Measurements from ENCODE around the gene ZNF789. TPM values are rescaled to one million over a fixed set of nuclear protein-coding genes. Genes with fewer than 3 reads are reported as not detected.

Gene ZNF789
- total and polyA plus RNA-seq, 2 of the 4 experiments (the other 2 are of a cell fraction) = 4.8 to 8.9 TPM

DNA sequence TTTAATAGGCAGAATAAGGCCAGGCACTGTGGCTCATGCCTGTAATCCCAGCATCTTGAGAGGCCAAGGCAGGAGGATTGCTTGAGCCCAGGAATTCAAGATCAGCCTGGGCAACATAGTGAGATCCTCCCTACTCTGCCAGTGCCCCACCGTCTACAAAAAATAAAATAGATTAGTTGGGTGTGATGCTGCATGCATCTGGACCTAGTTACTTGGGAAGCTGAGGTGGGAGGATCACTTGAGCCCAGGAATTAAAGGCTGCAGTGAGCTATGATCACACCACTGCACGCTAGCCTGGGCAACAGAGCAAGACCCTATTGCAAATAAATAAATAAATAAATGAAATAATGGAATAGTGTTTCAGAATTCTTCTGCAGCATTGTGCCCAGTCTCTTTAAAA lies 63.0 kb downstream of the ZNF789 start:
- CTCF ChIA-PET = no interaction called here

More for the DNA sequence above, 63.0 kb downstream of the ZNF789 start:
- H3K18ac ChIP-seq (ENCODE audit: low read depth, low read length) = no peak overlapping the region
- no peak overlapping the region for H2BK5ac ChIP-seq (ENCODE audit: low read depth, low read length, poor library complexity, severe bottlenecking)
- no peak overlapping the region for H2AFZ ChIP-seq (replicated peaks; ENCODE audit: low read length, poor library complexity)
- no peak overlapping the region for H4K8ac ChIP-seq (ENCODE audit: low read depth in 2 of 2, low read length in 2 of 2)
- ATAC-seq (ENCODE audit: low read depth) (no peak), DNase-seq (no peak)
- no peaks in the 10 kb centered on the region for H3K27me3 ChIP-seq (ENCODE audit: control insufficient read depth, insufficient read depth, low read length)
- POLR2A ChIA-PET (ENCODE audit: unreplicated experiment) = no interaction called here
- no peak overlapping the region for H3K4me2 ChIP-seq (ENCODE audit: low read depth, low read length)
- no CpG with 5 or more reads among the region's 2 CpGs for WGBS, 2 experiments (ENCODE audit: extremely low coverage in 2 of 2, insufficient read length in 1 of 2)
- TF ChIP-seq RAD21 (IDR thresholded peaks at IDR 0.05; ENCODE audit: low read length) = no peak
- TF ChIP-seq CEBPB (IDR thresholded peaks at IDR 0.05; ENCODE audit: low read depth, low read length) = no peak
- no peak for TF ChIP-seq CHD1 (IDR thresholded peaks at IDR 0.05; ENCODE audit: low read depth, low read length)
- TF ChIP-seq ELK1 (IDR thresholded peaks at IDR 0.05; ENCODE audit: borderline replicate concordance, low read depth, low read length) = no peak
- TF ChIP-seq RCOR1 (IDR thresholded peaks at IDR 0.05; ENCODE audit: insufficient replicate concordance, low read length) = no peak
- no peak for TF ChIP-seq SMC3 (IDR thresholded peaks at IDR 0.05; ENCODE audit: low read depth, low read length)
- TF ChIP-seq CTCF (conservative IDR thresholded peaks at IDR 0.05; ENCODE audit: low read depth, low read length) = no peak
- TF ChIP-seq MXI1 (IDR thresholded peaks at IDR 0.05; ENCODE audit: borderline replicate concordance, low read depth, low read length) = no peak
- TF ChIP-seq BHLHE40 (IDR thresholded peaks at IDR 0.05; ENCODE audit: low read depth, low read length) = no peak
- TF ChIP-seq NFE2L2 (IDR thresholded peaks at IDR 0.05; ENCODE audit: low read depth, low read length) = no peak
- no peak for TF ChIP-seq POLR2A (IDR thresholded peaks at IDR 0.05; ENCODE audit: low read depth, low read length)
- no peak for TF ChIP-seq MAZ (IDR thresholded peaks at IDR 0.05; ENCODE audit: borderline replicate concordance, low read depth, low read length)
- no peak for TF ChIP-seq RFX5 (IDR thresholded peaks at IDR 0.05; ENCODE audit: low read depth, low read length)
- no peak for TF ChIP-seq MAFK (IDR thresholded peaks at IDR 0.05; ENCODE audit: low read depth, low read length)
- TF ChIP-seq USF2 (IDR thresholded peaks at IDR 0.05; ENCODE audit: low read depth, low read length) = no peak
- TF ChIP-seq FOS (IDR thresholded peaks at IDR 0.05; ENCODE audit: low read depth, low read length) = no peak
- H3K23ac ChIP-seq (ENCODE audit: low read depth, low read length) = no peak overlapping the region
- no peak overlapping the region for H3K4ac ChIP-seq (ENCODE audit: low read depth, low read length)
- in situ Hi-C loops (cut with MboI; ENCODE audit: low sequenced_read_pairs) (no loop called here), dilution Hi-C loops (cut with HindIII; ENCODE audit: low sequenced_read_pairs, unreplicated experiment) (no loop called here), intact Hi-C loops (cut with micrococcal nuclease) (no loop called here)
- no peaks in the 10 kb centered on the region for H3K9me1 ChIP-seq (ENCODE audit: insufficient read depth, low read length)
- H3K56ac ChIP-seq (ENCODE audit: extremely low read depth, insufficient read depth, low read length) = no peak overlapping the region
- H3K4me1 ChIP-seq (ENCODE audit: control insufficient read depth, insufficient read depth, low read length) = no peaks in the 10 kb centered on the region
- H2AK9ac ChIP-seq (replicated peaks; ENCODE audit: low read depth, low read length, poor library complexity) = no peak overlapping the region
- no peak overlapping the region for H3K9ac ChIP-seq (ENCODE audit: low read depth, low read length)
- H2BK15ac ChIP-seq (ENCODE audit: low read depth, low read length) = no peak overlapping the region
- no peak overlapping the region for H2BK120ac ChIP-seq (ENCODE audit: low read depth, low read length)
- H4K91ac ChIP-seq (ENCODE audit: insufficient read depth, low read depth, low read length) = no peak overlapping the region
- no peak overlapping the region for H4K5ac ChIP-seq (ENCODE audit: low read depth, low read length)
- H2AK5ac ChIP-seq (ENCODE audit: low read depth, low read length) = no peak overlapping the region
- no peak overlapping the region for H3K27ac ChIP-seq (ENCODE audit: insufficient read depth, low read length)
- H4K20me1 ChIP-seq (ENCODE audit: insufficient read depth, low read length) = no peaks in the 10 kb centered on the region
- H3K9me3 ChIP-seq (ENCODE audit: control insufficient read depth, insufficient read depth, low read length) = peaks cover 64% of the 10 kb centered on the region
- no peak overlapping the region for H3K4me3 ChIP-seq (ENCODE audit: insufficient read depth, low read depth, low read length)
- H3K79me1 ChIP-seq (ENCODE audit: low read depth in 1 of 2, low read length in 2 of 2) = peaks cover 0 to 13% of the 10 kb centered on the region in 2 experiments; a peak in 1 of 4 replicates
- H3K36me3 ChIP-seq (ENCODE audit: control insufficient read depth, insufficient read depth, low read length) = peaks cover 26% of the 10 kb centered on the region
- no peak overlapping the region for H3K14ac ChIP-seq (replicated peaks; ENCODE audit: low read depth, low read length)
- H2BK20ac ChIP-seq (ENCODE audit: low read depth, low read length) = no peak overlapping the region
- no TSS peak for BruUV-seq (replicated peaks)
